ENCODE measurements around the gene B4GAT1. TPM values are rescaled to one million over a fixed set of nuclear protein-coding genes. Genes with fewer than 3 reads are reported as not detected.

Gene B4GAT1
- total RNA-seq, 1 experiment from 2014 or later = 6.7 TPM

DNA sequence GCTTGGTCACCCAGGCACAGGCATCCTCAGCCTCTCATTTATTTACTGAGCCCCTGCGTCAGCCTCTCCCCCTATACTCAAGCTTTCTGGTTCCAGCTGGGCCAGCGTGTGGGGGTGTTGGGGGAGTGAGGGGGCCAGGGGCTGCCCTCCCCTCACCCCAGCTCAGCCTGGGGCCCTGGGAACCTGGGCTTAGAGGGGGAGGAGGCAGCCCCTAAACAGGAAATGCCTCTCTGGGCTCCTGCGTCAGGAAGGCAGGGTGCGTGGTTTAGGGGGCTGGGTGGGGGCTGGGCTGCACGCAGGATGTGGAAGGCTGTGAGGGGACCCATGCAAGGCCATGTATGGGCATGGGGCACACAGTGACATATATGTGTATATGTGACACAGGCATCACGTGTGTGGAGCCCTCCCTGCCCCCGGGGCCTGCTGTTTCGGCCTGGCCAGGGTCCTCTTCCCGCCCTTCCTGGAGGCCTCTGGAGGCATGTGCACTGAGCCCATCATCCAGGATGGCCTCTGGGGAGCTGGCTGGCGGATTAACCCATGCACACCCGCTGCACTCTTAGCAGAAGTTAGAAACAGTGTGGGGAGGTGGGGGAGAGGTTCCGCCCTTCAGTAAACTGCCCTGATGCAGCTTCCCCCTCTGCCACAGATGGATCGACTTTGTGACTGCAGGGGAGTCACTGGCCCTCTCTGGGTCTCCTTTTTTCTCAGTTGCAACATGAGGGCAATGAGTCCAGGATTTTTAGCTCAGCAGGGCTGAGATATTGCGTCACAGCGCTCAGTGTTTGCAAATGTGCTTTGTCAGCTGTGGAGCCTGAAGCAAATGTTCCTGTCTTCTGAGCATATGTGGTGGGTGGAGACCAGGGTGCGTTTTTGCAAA lies 29.5 kb downstream of the B4GAT1 start:
- H3K4me2 ChIP-seq (ENCODE audit: low read length) = no peak overlapping the region
- no TSS peak for BruUV-seq (replicated peaks)

DNA sequence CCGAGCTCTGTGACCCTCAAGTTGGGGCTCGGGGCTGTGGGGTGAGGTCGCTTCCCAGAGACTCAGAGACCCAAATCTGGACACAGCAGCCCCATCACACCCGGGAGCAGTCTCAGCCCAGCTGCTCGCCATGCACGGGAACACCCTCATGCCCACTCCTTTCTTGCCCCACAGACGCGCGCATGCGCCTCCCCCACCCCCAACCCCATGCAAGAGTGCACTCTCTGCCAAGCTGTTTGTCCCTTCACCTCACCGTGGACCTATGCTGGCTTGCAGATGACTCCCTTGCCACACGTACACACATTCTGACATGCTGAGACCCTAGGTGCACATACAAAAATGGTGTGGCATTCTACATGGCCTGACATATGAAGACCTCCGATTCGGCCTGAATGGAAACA lies 30.1 kb downstream of the B4GAT1 start:
- no peaks in the 10 kb centered on the region for H3K36me3 ChIP-seq (ENCODE audit: control insufficient read depth in 1 of 2, insufficient read depth in 2 of 2, low read length in 2 of 2)
- no peak overlapping the region for H3K4me2 ChIP-seq (ENCODE audit: low read length)
- no peaks in the 10 kb centered on the region for H3K79me2 ChIP-seq (ENCODE audit: insufficient read depth, low read length)
- BruUV-seq (replicated peaks) = no TSS peak
- no peak overlapping the region for H2AFZ ChIP-seq (ENCODE audit: low read depth, low read length, poor library complexity, severe bottlenecking)
- H3K27ac ChIP-seq (ENCODE audit: low read depth, low read length) = no peak overlapping the region
- H3K4me3 ChIP-seq (replicated peaks in 1 of 2; ENCODE audit: low read depth in 1 of 2, low read length in 2 of 2) = no peak overlapping the region
- ChIA-PET POLR2A (no interaction called here), RAD21 (ENCODE audit: low non-redundant PET in 1 of 2, low total read pairs in 2 of 2, uncharacterized antibody in 2 of 2, unreplicated experiment in 2 of 2) (no interaction called here), CTCF (no interaction called here)
- ATAC-seq (no peak), DNase-seq (ENCODE audit: low read depth, low spot score) (no peak)
- H3K9ac ChIP-seq (ENCODE audit: low read length) = no peak overlapping the region
- no peaks in the 10 kb centered on the region for H4K20me1 ChIP-seq (ENCODE audit: insufficient read depth)
- H3K9me3 ChIP-seq (ENCODE audit: control insufficient read depth in 1 of 2, insufficient read depth in 1 of 2, low read depth in 1 of 2, low read length in 2 of 2) = no peaks in the 10 kb centered on the region
- H3K27me3 ChIP-seq (ENCODE audit: insufficient read depth, low read length) = no peaks in the 10 kb centered on the region
- peaks cover 10 to 15% of the 10 kb centered on the region in 2 experiments for H3K4me1 ChIP-seq (ENCODE audit: control insufficient read depth in 1 of 2, insufficient read depth in 2 of 2, low read length in 2 of 2)
- intact Hi-C loops (cut with micrococcal nuclease) = no loop called here
- H3K9me2 ChIP-seq (ENCODE audit: insufficient read depth) = no peaks in the 10 kb centered on the region
- TF ChIP-seq TCF7L2 (IDR thresholded peaks at IDR 0.05; ENCODE audit: borderline replicate concordance, extremely low read depth, insufficient read depth, insufficient read length) (no peak), FOSL1 (IDR thresholded peaks at IDR 0.05; ENCODE audit: low read depth) (no peak), JUND (IDR thresholded peaks at IDR 0.05) (no peak), RAD21 (IDR thresholded peaks at IDR 0.05; ENCODE audit: low read depth) (no peak), SRF (IDR thresholded peaks at IDR 0.05; ENCODE audit: low read depth) (no peak), POLR2AphosphoS5 (IDR thresholded peaks at IDR 0.05; ENCODE audit: low read depth, low read length) (no peak)
- TF ChIP-seq, protein P1, sequence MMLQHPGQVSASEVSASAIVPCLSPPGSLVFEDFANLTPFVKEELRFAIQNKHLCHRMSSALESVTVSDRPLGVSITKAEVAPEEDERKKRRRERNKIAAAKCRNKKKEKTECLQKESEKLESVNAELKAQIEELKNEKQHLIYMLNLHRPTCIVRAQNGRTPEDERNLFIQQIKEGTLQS (IDR thresholded peaks at IDR 0.05) = no peak
- TF ChIP-seq, protein P2, sequence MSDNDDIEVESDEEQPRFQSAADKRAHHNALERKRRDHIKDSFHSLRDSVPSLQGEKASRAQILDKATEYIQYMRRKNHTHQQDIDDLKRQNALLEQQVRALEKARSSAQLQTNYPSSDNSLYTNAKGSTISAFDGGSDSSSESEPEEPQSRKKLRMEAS (IDR thresholded peaks at IDR 0.05) = no peak
- TF ChIP-seq, protein P3, sequence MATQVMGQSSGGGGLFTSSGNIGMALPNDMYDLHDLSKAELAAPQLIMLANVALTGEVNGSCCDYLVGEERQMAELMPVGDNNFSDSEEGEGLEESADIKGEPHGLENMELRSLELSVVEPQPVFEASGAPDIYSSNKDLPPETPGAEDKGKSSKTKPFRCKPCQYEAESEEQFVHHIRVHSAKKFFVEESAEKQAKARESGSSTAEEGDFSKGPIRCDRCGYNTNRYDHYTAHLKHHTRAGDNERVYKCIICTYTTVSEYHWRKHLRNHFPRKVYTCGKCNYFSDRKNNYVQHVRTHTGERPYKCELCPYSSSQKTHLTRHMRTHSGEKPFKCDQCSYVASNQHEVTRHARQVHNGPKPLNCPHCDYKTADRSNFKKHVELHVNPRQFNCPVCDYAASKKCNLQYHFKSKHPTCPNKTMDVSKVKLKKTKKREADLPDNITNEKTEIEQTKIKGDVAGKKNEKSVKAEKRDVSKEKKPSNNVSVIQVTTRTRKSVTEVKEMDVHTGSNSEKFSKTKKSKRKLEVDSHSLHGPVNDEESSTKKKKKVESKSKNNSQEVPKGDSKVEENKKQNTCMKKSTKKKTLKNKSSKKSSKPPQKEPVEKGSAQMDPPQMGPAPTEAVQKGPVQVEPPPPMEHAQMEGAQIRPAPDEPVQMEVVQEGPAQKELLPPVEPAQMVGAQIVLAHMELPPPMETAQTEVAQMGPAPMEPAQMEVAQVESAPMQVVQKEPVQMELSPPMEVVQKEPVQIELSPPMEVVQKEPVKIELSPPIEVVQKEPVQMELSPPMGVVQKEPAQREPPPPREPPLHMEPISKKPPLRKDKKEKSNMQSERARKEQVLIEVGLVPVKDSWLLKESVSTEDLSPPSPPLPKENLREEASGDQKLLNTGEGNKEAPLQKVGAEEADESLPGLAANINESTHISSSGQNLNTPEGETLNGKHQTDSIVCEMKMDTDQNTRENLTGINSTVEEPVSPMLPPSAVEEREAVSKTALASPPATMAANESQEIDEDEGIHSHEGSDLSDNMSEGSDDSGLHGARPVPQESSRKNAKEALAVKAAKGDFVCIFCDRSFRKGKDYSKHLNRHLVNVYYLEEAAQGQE (IDR thresholded peaks at IDR 0.05; ENCODE audit: low read depth) = no peak
- TF ChIP-seq, protein P4, sequence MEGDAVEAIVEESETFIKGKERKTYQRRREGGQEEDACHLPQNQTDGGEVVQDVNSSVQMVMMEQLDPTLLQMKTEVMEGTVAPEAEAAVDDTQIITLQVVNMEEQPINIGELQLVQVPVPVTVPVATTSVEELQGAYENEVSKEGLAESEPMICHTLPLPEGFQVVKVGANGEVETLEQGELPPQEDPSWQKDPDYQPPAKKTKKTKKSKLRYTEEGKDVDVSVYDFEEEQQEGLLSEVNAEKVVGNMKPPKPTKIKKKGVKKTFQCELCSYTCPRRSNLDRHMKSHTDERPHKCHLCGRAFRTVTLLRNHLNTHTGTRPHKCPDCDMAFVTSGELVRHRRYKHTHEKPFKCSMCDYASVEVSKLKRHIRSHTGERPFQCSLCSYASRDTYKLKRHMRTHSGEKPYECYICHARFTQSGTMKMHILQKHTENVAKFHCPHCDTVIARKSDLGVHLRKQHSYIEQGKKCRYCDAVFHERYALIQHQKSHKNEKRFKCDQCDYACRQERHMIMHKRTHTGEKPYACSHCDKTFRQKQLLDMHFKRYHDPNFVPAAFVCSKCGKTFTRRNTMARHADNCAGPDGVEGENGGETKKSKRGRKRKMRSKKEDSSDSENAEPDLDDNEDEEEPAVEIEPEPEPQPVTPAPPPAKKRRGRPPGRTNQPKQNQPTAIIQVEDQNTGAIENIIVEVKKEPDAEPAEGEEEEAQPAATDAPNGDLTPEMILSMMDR (IDR thresholded peaks at IDR 0.05 in 2 of 3, conservative IDR thresholded peaks at IDR 0.05 in 1 of 3; ENCODE audit: borderline replicate concordance in 1 of 3, insufficient read depth in 1 of 3, low read depth in 2 of 3, low read length in 2 of 3) = no peak

More for the DNA sequence above, 29.5 kb downstream of the B4GAT1 start:
- intact Hi-C loops (cut with micrococcal nuclease) = no loop called here
- Histone ChIP-seq H3K9ac (ENCODE audit: low read length) (no peak overlapping the region), H3K4me1 (ENCODE audit: control insufficient read depth in 1 of 2, insufficient read depth in 2 of 2, low read length in 2 of 2) (peaks cover 10 to 11% of the 10 kb centered on the region in 2 experiments), H3K27ac (ENCODE audit: low read depth, low read length) (no peak overlapping the region), H2AFZ (ENCODE audit: low read depth, low read length, poor library complexity, severe bottlenecking) (no peak overlapping the region), H3K79me2 (ENCODE audit: insufficient read depth, low read length) (no peaks in the 10 kb centered on the region), H3K9me3 (ENCODE audit: control insufficient read depth in 1 of 2, insufficient read depth in 1 of 2, low read depth in 1 of 2, low read length in 2 of 2) (no peaks in the 10 kb centered on the region), H3K27me3 (ENCODE audit: insufficient read depth, low read length) (no peaks in the 10 kb centered on the region), H4K20me1 (ENCODE audit: insufficient read depth) (no peaks in the 10 kb centered on the region), H3K36me3 (ENCODE audit: control insufficient read depth in 1 of 2, insufficient read depth in 2 of 2, low read length in 2 of 2) (no peaks in the 10 kb centered on the region), H3K4me3 (replicated peaks in 1 of 2; ENCODE audit: low read depth in 1 of 2, low read length in 2 of 2) (no peak overlapping the region), H3K9me2 (ENCODE audit: insufficient read depth) (no peaks in the 10 kb centered on the region)
- ChIA-PET POLR2A (no interaction called here), RAD21 (ENCODE audit: low non-redundant PET in 1 of 2, low total read pairs in 2 of 2, uncharacterized antibody in 2 of 2, unreplicated experiment in 2 of 2) (no interaction called here), CTCF (no interaction called here)
- TF ChIP-seq FOSL1 (IDR thresholded peaks at IDR 0.05; ENCODE audit: low read depth) = no peak
- no peak for TF ChIP-seq YY1 (IDR thresholded peaks at IDR 0.05; ENCODE audit: extremely low read depth, insufficient replicate concordance, low read depth, low read length)
- TF ChIP-seq EZH2 (IDR thresholded peaks at IDR 0.05) = no peak
- no peak for TF ChIP-seq ZNF274 (IDR thresholded peaks at IDR 0.05; ENCODE audit: low read depth, low read length)
- no peak for TF ChIP-seq SP1 (IDR thresholded peaks at IDR 0.05; ENCODE audit: low read depth)
- TF ChIP-seq, protein P2 (IDR thresholded peaks at IDR 0.05) = no peak
- TF ChIP-seq CBX3 (IDR thresholded peaks at IDR 0.05; ENCODE audit: low read depth) = no peak
- TF ChIP-seq POLR2AphosphoS5 (IDR thresholded peaks at IDR 0.05; ENCODE audit: low read depth, low read length) = no peak
- DNase-seq (ENCODE audit: low read depth, low spot score) = no peak
- ATAC-seq = no peak
